Hepatocyte (in vitro differentiated cells): ENCODE data around the gene TEPSIN. TPM values are rescaled to one million over a fixed set of nuclear protein-coding genes. Genes with fewer than 3 reads are reported as not detected.

Experiments used
- DNase-seq: peaks from one replicate; pipeline ENCODE4 v3.0.0-alpha.2; 2016; ENCODE audit warnings: low spot score
- H2AFZ ChIP-seq: fragments of 200-600 bp; sonication (generic); 2 replicates; pipeline ENCODE4 v1.6.0; 2016; ENCODE audit warnings: antibody characterized with exemption, mild to moderate bottlenecking
- H3K27ac ChIP-seq: fragments of 200-600 bp; sonication (generic); 2 replicates; pipeline ENCODE4 v1.5.1; 2016; ENCODE audit warnings: mild to moderate bottlenecking
- H3K27me3 ChIP-seq: fragments of 200-600 bp; sonication (generic); 2 replicates; pipeline ENCODE4 v1.6.1; 2016
- H3K36me3 ChIP-seq: fragments of 200-600 bp; sonication (generic); replicated peaks from 2 replicates; pipeline ENCODE4 v1.5.1; 2016; ENCODE audit warnings: low read depth; ENCODE audit not compliant: insufficient read depth
- H3K4me1 ChIP-seq: fragments of 200-600 bp; sonication (generic); 2 replicates; pipeline ENCODE4 v1.5.1; 2016; ENCODE audit warnings: mild to moderate bottlenecking, moderate library complexity; ENCODE audit not compliant: insufficient read depth
- H3K4me2 ChIP-seq: fragments of 200-600 bp; sonication (generic); 2 replicates; pipeline ENCODE4 v1.6.0; 2016
- H3K4me3 ChIP-seq: fragments of 200-600 bp; sonication (generic); 2 replicates; pipeline ENCODE4 v1.5.1; 2016; ENCODE audit warnings: mild to moderate bottlenecking
- H3K79me2 ChIP-seq: fragments of 200-600 bp; sonication (generic); 2 replicates; pipeline ENCODE4 v1.6.0; 2017; ENCODE audit warnings: mild to moderate bottlenecking
- H3K9me2 ChIP-seq: fragments of 200-600 bp; sonication (generic); replicated peaks from 2 replicates; pipeline ENCODE4 v1.6.0; 2017; ENCODE audit warnings: mild to moderate bottlenecking; ENCODE audit not compliant: insufficient read depth
- H3K9me3 ChIP-seq: fragments of 200-600 bp; sonication (generic); 2 replicates; pipeline ENCODE4 v1.5.1; 2016; ENCODE audit warnings: low read depth, mild to moderate bottlenecking
- H4K20me1 ChIP-seq: fragments of 200-600 bp; sonication (generic); 2 replicates; pipeline ENCODE4 v1.6.0; 2016; ENCODE audit warnings: mild to moderate bottlenecking; ENCODE audit not compliant: insufficient read depth, poor library complexity, severe bottlenecking
- CTCF ChIP-seq: fragments of 200-600 bp; sonication (generic); IDR thresholded peaks from 2 replicates; pipeline ENCODE4 v1.5.1; 2016; ENCODE audit warnings: antibody characterized with exemption, mild to moderate bottlenecking; ENCODE audit not compliant: poor library complexity
- EZH2 ChIP-seq: fragments of 200-600 bp; sonication (generic); IDR thresholded peaks from 2 replicates; pipeline ENCODE4 v1.6.1; 2016; ENCODE audit warnings: antibody characterized with exemption, mild to moderate bottlenecking, borderline replicate concordance
- EZH2phosphoT487 ChIP-seq: fragments of 200-600 bp; sonication (generic); IDR thresholded peaks from one replicate; pipeline ENCODE4 v1.6.1; 2018; ENCODE audit warnings: antibody characterized with exemption, mild to moderate bottlenecking, low read depth, moderate library complexity; ENCODE audit not compliant: unreplicated experiment, severe bottlenecking
- WGBS: methylation state at CpG from one replicate; pipeline ENCODE4 v1.1.6; 2016; ENCODE audit warnings: low lambda C conversion rate; ENCODE audit errors: missing lambda C conversion rate; 5-methylcytosine and 5-hydroxymethylcytosine counted together
- polyA plus RNA-seq: library from polyadenylated mRNA; unstranded; fragments of >200 nt; fragmentation: Nextera tagmentation; extraction: Ambion mirVana; gene quantifications from 2 replicates; pipeline ENCODE4 v1.2.1, GENCODE V29; 2016
- total RNA-seq: library from RNA; depleted of rRNA; stranded (reverse); fragments of >200 nt; gene quantifications from 2 replicates; pipeline ENCODE4 v1.2.3, GENCODE V29; 2014

Gene TEPSIN
- total and polyA plus RNA-seq, 2 experiments from 2014 or later = 34.1 to 44.3 TPM

DNA sequence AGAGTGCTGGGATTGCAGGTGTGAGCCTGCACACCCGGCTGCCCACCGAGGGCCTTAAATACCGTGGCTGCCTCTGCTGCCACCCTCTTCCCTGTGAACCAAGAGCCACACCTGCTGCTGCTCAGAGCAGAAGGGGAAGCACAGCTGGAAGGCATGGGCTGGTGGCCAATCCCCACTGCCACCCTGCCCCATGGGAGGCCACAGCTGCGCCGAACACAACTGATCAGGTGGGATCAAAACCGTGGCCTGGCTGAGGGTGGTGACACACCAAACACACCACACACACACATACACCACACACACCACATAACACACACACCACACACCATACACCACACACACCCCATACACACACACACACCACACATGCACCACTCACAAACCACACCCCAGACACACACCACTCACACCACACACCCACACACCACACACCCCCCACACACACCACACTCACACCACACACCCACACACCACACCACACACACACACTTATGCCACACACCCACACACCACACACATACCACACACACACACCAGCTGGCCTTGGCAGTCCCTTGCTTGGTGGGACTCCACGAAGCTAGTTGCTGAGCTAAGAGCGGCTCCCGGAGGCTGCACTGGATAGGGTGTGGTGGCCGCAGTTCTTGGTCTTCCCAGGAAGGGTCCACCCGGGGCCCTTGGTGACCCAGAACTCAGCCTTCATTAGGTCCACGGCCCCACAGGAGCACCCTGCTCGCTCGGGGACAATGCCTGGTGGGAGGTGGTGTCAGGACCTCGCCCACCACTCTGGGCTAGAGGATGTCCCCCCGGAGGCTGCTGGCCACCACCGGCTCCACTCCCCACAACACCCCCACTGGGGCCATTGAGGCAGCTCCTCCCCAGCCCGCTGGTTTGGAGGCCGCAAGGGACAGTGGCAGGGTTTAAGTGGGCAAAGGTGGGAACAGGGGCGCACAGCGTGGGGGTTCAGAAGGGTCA is 31.0 kb downstream of the TEPSIN start:
- H4K20me1 ChIP-seq = no peaks in the 10 kb centered on the region
- no peaks in the 10 kb centered on the region for H3K4me1 ChIP-seq
- no peak for DNase-seq
- H3K4me3 ChIP-seq = no peak overlapping the region
- no peaks in the 10 kb centered on the region for H3K9me3 ChIP-seq
- H2AFZ ChIP-seq = no peak overlapping the region
- TF ChIP-seq EZH2phosphoT487 = no peak
- no peak for TF ChIP-seq CTCF
- no peak for TF ChIP-seq EZH2
- WGBS = 95% methylated on average over 19 of the region's 21 CpGs
- no peaks in the 10 kb centered on the region for H3K27me3 ChIP-seq
- no peak overlapping the region for H3K4me2 ChIP-seq
- H3K27ac ChIP-seq = no peak overlapping the region
- H3K9me2 ChIP-seq = no peaks in the 10 kb centered on the region
- H3K36me3 ChIP-seq = no peaks in the 10 kb centered on the region
- no peaks in the 10 kb centered on the region for H3K79me2 ChIP-seq

DNA sequence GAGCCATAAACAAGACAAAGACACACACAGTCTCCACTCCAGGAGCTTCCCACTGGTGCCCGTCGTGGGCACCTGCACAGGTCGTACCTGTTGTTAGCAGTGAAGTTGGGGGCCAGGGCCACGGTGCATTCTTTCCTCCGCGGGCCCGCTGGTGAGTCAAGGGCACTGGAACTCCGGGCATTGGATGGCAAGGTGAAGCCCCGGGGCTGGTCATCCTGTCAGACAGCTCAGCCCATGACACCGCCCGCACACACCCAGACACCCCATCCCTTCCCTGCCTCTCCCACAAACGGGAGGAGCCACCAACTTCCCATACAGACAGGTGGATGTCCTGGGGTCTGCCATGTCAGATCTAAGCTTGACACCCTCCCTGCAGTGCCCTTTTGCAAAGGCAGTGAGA is 32.2 kb downstream of the TEPSIN start:
- no peaks in the 10 kb centered on the region for H3K9me2 ChIP-seq
- no peaks in the 10 kb centered on the region for H3K79me2 ChIP-seq
- no peaks in the 10 kb centered on the region for H4K20me1 ChIP-seq
- WGBS = 93% methylated on average over 12 of the region's 12 CpGs
- H3K36me3 ChIP-seq = no peaks in the 10 kb centered on the region
- no peak for DNase-seq
- H3K27ac ChIP-seq = no peak overlapping the region
- no peaks in the 10 kb centered on the region for H3K27me3 ChIP-seq
- TF ChIP-seq CTCF (no peak), EZH2 (no peak), EZH2phosphoT487 (no peak)
- no peaks in the 10 kb centered on the region for H3K9me3 ChIP-seq
- no peak overlapping the region for H2AFZ ChIP-seq
- H3K4me3 ChIP-seq = no peak overlapping the region
- H3K4me1 ChIP-seq = no peaks in the 10 kb centered on the region
- no peak overlapping the region for H3K4me2 ChIP-seq

- Histone ChIP-seq H3K4me2 (no peak overlapping the region), H4K20me1 (no peaks in the 10 kb centered on the region), H2AFZ (no peak overlapping the region), H3K9me3 (no peaks in the 10 kb centered on the region), H3K27me3 (no peaks in the 10 kb centered on the region), H3K4me3 (no peak overlapping the region), H3K36me3 (no peaks in the 10 kb centered on the region), H3K79me2 (no peaks in the 10 kb centered on the region), H3K9me2 (no peaks in the 10 kb centered on the region), H3K27ac (no peak overlapping the region), H3K4me1 (no peaks in the 10 kb centered on the region)
- WGBS = 93% methylated on average over 4 of the region's 4 CpGs
- DNase-seq = no peak
- no peak for TF ChIP-seq EZH2phosphoT487
- no peak for TF ChIP-seq EZH2
- TF ChIP-seq CTCF = no peak
Observed at GRCh38 chr17:81206166-81206565, 32.7 kb downstream of the TEPSIN start.
